ENCODE results near the gene TRPM4. TPM values are rescaled to one million over a fixed set of nuclear protein-coding genes. Genes with fewer than 3 reads are reported as not detected.

Gene TRPM4
- total RNA-seq, 4 donors from 2014 or later, result 16.3 to 38.5 (median 17.3) TPM

DNA sequence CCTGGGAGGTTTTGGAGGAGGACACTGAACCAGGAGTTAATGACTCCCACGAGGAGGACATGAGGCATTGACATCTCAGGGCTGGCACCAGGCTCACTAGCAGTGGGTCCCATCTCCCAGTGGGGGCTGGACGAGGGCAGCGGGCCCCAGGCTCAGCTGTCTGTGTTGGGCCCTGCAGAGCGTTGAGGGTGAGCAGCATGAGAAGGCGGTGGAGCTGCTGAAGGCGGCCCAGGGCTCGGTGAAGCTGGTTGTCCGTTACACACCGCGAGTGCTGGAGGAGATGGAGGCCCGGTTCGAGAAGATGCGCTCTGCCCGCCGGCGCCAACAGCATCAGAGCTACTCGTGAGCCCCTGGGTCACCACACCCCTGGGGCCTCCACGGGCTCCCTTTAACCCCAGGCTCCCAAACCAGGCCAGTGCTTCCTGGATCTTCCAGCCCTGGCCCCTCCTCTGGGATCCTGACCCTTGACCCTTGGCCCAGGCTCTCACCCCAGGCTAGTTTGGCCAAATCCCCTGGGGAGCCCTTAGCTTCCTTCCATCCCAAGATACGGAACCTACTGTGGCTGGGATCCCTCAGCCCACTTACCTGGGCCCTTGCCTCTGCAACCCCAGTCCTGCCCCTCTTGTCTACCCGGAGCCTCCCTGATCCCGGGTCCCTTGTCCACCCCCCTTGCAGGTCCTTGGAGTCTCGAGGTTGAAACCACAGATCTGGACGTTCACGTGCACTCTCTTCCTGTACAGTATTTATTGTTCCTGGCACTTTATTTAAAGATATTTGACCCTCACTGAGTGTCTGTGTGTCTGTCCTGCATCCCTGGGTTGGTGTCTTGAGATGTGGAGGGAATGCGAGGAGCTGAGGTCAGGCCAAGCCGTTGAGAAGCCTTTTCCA lies 39.7 kb upstream of the TRPM4 start:
- WGBS, 2 donors (ENCODE audit: low coverage in 1 of 2), result 26 to 60% methylated on average over 1 to 8 of the region's 26 CpGs

GRCh38 chr19:49118565-49119410 lies 38.8 kb upstream of the TRPM4 start, which contains the start of gene C19orf73:
Gene C19orf73, minus strand, starts transcription at chr19:49119143. Its CDS starts 121 bp downstream, at chr19:49119022.
- 0% methylated on average over 16 of the region's 85 CpGs; no CpG with 5 or more reads in 1 of the 2 donors for WGBS, 2 donors (ENCODE audit: low coverage in 1 of 2)
- Histone ChIP-seq H3K27me3 (no peaks in the 10 kb centered on the region), H3K9me3 (no peaks in the 10 kb centered on the region), H3K4me3 (peak within 1 kb of the TSS; percentile 51 to 75), H3K4me1 (peaks cover 4 to 47% (median 21%) of the 10 kb centered on the region in 3 donors), H3K27ac (peak within 1 kb of the TSS; percentile 73 to 99 (median 95)), H3K36me3 (no peaks in the 10 kb centered on the region)
- peak; percentile 90 for ATAC-seq
- TF ChIP-seq POLR2AphosphoS5 (IDR thresholded peaks at IDR 0.05) (peak; percentile 49), POLR2A (IDR thresholded peaks at IDR 0.05) (peak in 1 of 2 donors; percentile 46), CTCF (IDR thresholded peaks at IDR 0.05) (peak in 2 of 4 experiments; percentile 31 to 51), EP300 (IDR thresholded peaks at IDR 0.05) (no peak)

More for the DNA sequence above, 39.7 kb upstream of the TRPM4 start:
- ATAC-seq, result no peak
- no peaks in the 10 kb centered on the region for H3K36me3 ChIP-seq
- H3K4me3 ChIP-seq, result peak overlapping the region; percentile 51 to 75
- H3K27ac ChIP-seq, result peak overlapping the region; percentile 73 to 99 (median 95)
- no peaks in the 10 kb centered on the region for H3K9me3 ChIP-seq
- TF ChIP-seq CTCF (IDR thresholded peaks at IDR 0.05) (no peak), POLR2A (IDR thresholded peaks at IDR 0.05) (no peak), EP300 (IDR thresholded peaks at IDR 0.05) (no peak), POLR2AphosphoS5 (IDR thresholded peaks at IDR 0.05) (no peak)
- H3K27me3 ChIP-seq, result no peaks in the 10 kb centered on the region
- peaks cover 4 to 56% (median 23%) of the 10 kb centered on the region in 3 donors for H3K4me1 ChIP-seq

GRCh38 chr19:49119411-49120324 lies 37.9 kb upstream of the TRPM4 start, which contains the start of gene PPFIA3:
Gene PPFIA3, plus strand, starts transcription at chr19:49119544. Its CDS starts 8,330 bp downstream, at chr19:49127874.
- Histone ChIP-seq H3K27me3 (no peaks in the 10 kb centered on the region), H3K4me1 (peaks cover 4 to 42% (median 20%) of the 10 kb centered on the region in 3 donors), H3K9me3 (no peaks in the 10 kb centered on the region), H3K4me3 (peak within 1 kb of the TSS; percentile 51 to 75), H3K36me3 (no peaks in the 10 kb centered on the region), H3K27ac (peak within 1 kb of the TSS; percentile 73 to 99 (median 95))
- WGBS, 2 donors (ENCODE audit: low coverage in 1 of 2), result 0% methylated on average over 1 of the region's 90 CpGs; no CpG with 5 or more reads in 1 of the 2 donors
- TF ChIP-seq EP300 (IDR thresholded peaks at IDR 0.05) (no peak), CTCF (IDR thresholded peaks at IDR 0.05) (peak in 1 of 4 experiments; percentile 4), POLR2A (IDR thresholded peaks at IDR 0.05) (no peak), POLR2AphosphoS5 (IDR thresholded peaks at IDR 0.05) (no peak)
- peak; percentile 35 for ATAC-seq

- Histone ChIP-seq H3K36me3 (no peaks in the 10 kb centered on the region), H3K9me3 (no peaks in the 10 kb centered on the region), H3K27ac (peak overlapping the region in 1 of 4 donors; percentile 92), H3K4me3 (peak overlapping the region in 1 of 2 donors; percentile 75), H3K4me1 (peaks cover 4 to 36% (median 20%) of the 10 kb centered on the region in 3 donors), H3K27me3 (no peaks in the 10 kb centered on the region)
- 28% methylated on average over 6 of the region's 16 CpGs; no CpG with 5 or more reads in 1 of the 2 donors for WGBS, 2 donors (ENCODE audit: low coverage in 1 of 2)
- no peak for ATAC-seq
- no peak for TF ChIP-seq CTCF (IDR thresholded peaks at IDR 0.05)
- no peak for TF ChIP-seq POLR2A (IDR thresholded peaks at IDR 0.05)
- TF ChIP-seq EP300 (IDR thresholded peaks at IDR 0.05), result no peak
- no peak for TF ChIP-seq POLR2AphosphoS5 (IDR thresholded peaks at IDR 0.05)
These were observed 37.3 kb upstream of the TRPM4 start for GRCh38 chr19:49120325-49120683.

Measured in gastroesophageal sphincter (tissue), 4 donors.